Nucleus accumbens (tissue), 56 donors: Measurements from ENCODE around the gene ZNF652.

Source experiments
- DNase-seq, 56 donors: peaks; one replicate each; lab custom pipeline; 2025; lab: John Stamatoyannopoulos, UW

The ZNF652 gene

DNA sequence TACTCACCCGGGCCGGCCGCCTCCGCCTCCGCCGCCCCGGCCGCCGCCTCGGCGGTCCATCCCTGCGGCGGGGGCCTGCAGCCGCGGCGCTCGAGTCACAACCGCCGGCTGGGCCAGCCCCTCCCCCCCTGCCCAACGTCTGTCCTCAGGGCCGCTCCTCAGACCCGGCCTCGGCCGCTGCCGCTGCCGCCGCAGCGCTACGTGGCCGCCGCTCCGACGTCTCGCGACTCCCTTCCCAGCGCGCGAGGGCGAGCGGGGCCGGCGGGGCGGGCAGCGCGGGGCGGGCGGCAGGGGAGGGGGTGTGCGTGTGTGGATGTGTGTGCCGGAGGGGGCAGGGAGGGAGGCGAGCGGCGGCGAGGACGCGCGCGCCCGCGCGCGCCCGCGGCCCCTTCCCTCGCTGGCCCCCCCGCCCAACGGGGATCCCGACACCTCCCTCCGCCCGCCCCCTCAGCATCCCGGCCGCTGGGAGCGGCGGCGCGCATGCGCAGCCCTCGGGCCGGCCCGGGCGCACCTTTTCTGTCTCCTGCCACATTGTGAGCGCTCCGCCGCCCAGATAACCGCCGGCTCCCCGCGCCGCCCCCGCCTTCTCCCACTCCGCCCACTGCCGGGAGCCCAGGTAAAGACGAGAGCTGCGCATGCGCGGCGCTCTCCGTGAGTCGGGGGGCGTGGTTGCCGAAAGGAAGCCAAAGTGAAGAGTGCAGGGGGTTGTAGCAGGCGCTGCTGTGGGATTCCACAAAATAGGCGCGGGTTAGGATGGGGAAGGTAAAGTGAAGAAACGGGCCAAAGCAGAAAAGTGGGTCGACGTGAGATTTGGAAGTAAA is at the start of gene ZNF652:
ZNF652 (minus strand) TSS at position 349 of the 821 bp plus-strand sequence. CDS start 44,525 bp downstream, outside the sequence.
- peak in 55 of 56 donors; percentile 47 to 94 (median 85) for DNase-seq

DNA sequence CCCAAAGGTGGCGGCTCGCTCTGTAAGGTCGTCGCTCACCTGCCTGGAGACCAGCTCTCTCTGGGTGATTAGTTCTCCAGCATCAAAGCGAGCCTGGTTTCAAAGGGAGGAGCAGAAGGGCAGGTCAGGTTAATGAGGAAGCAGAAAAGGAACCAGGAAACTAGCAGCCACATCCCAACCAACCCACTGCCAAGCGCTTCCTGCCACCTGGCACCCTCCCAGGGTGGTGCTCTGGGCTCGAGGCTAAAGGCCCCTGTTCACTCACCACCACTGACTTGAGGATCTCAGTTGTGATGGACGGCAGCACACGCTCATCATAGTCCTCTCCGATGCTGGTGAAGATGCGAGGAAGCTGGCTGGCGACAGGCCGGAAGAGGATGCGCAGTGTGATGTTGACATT is 47.0 kb upstream of the ZNF652 start:
- no peak for DNase-seq

DNA sequence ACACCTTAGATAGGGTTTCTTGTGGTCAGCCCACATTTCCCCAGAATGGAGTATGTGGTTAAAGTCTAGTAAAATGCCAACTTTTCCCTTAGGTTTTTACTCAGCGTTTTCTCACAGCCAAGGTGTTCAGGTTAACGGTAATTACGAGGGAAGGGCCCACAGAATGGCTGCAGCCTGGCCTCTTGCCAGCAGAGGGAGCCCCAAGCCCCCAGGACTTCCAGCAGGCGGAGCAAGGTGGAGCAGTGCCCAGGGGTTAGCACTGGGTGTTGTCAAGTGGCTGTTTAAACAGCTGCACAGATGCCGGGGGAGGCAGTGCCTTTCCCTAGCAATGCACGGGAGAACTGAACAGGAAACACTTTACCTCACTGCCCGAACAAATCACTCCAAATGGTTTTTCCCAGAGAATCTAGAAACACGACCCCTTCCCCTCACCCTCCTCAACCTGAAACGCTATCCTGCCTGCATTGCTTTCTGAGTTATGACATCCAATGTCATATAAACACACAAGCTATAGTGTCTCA is 46.0 kb upstream of the ZNF652 start:
- DNase-seq, result peak in 39 of 56 donors; percentile 7 to 76 (median 39)

DNA sequence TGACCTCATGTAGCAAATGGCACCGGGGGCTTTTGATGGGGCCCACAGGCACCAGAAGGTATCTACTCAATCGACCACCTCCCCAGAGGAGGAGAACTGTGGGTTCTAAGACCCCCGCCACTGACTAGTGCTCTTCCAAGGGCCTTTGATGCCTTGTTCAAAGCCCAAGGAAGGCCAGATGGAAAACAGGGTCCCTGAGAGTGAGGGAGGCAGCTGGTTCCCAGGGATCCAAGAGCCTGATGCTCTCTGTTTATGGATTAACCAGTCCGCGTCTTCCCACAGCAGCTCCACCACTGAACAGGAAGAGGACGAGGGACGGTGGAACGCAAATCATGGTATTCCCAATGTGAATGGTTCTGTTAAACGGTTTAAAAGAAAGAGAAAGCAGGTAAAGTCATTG is 45.0 kb upstream of the ZNF652 start:
- DNase-seq, result no peak

DNA sequence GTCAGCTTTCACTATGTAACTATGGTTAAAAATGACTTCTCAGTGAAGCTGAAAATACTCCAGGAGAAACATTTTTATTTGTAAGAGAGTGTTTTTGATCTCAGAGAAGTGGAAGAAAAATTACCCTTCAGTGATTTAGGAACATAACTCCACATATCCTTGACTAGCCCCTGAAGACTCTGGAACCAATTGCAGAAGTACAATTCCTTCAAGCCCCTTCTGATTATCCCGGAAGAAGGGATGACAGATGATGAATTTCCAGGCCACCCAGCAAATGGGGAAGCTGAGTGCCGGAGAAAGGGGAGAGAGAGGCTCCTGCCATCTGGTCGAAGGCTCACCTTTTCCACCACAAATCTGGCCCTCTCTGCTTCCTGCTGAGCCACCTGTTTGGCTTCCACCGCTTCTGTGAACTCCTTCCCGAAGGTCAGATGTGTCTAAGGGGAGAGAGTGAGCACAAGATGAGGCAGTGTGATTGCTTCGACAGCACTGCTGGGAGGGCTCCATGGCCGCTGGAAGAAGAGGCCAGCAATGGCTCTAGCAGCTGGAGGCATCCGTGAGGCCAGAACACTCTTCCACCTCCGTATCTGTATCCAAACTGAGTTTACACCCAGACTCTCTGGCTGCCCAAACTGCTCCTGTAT is 44.5 kb upstream of the ZNF652 start:
- no peak for DNase-seq

DNA sequence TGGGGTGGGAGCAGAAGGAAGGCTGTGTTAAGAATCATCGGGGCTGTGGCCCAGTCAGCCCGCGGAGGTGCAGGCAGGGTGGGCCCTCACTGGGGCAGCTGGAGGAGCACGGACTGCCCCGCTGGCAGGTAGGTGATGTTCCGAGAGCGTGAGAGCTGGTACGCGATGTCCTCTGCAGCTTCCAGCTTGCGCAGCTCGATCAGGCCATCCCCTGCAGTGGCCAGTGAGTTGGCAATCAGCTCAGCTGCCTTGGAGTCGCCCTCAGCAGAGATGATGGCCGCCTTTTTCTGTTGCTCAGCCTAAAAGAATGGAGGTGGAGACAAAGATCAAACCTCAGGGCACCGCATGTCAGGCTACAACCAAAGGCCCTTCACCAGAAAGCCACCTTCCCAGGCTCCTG is 42.9 kb upstream of the ZNF652 start:
- DNase-seq, result no peak

DNA sequence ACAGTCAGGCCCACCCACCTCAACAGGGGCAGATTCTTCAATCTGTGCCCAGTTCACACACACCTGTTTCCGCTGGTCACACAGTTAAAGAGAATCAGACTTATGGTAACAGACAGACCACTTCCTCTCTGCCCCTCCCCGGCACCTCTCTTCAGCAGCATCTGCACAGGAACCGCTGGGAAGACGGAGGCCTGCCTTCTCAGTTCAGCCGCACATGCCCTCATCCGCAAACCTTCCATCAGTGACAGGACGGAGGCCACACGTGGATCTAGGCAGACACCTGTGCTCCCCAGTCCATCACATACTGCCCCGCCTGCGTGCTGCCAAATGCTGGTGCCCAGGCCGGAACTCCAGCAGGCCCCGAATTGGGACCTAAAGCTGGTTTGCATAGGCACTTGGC is 42.3 kb upstream of the ZNF652 start:
- DNase-seq, result no peak

DNA sequence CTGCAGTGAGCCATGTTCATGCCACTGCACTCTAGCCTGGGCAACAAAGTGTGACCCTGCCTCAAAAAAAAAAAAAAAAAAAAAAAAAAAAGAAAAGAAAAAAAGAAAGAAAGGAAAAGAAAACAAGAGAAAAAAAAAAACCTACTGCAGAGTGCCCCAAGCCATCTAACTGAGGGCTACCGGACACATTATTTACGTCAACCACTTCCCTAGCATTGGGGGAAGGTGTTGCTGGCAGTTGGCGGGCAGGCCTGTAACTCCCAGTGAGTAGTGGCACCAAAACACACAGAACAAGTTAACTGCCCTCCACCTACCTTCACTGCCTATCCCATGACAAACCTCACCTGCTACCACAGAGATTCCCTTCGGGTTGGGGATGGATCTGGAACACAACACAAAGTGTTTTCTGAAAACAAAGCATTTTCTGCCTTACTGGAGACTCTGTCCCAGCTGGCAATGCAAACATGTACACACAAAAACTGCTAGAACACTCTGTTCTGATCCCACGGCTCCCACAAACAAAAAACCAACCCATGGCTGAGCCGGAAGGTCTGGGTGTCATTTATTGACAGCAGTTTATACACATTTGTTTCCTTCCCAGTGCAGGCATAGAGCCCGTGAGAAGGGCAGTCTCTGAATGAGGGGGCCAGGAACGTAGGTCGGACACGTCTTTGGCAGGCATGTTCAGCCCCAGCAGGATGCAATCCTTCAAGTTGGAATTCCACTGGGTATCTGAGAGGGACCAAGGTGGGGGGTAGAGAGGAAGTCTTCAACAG is 41.7 kb upstream of the ZNF652 start:
- peak in 2 of 56 donors; percentile 36 to 50 for DNase-seq

DNA sequence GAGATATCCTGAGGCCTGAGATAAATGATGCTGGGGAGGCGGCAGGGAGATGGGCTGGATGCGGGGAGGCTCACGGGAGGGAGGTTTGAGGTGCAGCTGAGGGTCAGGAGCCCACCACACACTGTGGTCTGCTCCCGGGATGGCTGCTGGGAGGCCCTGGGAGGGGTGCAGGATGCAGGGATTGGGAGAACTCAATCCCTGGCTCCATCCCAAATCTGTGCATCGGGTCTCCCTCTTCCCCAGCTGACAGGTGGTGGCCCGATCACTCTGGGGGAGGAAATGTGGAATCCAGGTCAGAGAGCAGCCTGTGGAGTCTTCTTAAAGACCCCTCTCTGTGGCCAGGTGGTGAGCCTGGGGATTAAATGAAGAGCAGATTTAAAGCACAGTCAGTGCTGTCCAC is 40.7 kb upstream of the ZNF652 start:
- no peak for DNase-seq

DNA sequence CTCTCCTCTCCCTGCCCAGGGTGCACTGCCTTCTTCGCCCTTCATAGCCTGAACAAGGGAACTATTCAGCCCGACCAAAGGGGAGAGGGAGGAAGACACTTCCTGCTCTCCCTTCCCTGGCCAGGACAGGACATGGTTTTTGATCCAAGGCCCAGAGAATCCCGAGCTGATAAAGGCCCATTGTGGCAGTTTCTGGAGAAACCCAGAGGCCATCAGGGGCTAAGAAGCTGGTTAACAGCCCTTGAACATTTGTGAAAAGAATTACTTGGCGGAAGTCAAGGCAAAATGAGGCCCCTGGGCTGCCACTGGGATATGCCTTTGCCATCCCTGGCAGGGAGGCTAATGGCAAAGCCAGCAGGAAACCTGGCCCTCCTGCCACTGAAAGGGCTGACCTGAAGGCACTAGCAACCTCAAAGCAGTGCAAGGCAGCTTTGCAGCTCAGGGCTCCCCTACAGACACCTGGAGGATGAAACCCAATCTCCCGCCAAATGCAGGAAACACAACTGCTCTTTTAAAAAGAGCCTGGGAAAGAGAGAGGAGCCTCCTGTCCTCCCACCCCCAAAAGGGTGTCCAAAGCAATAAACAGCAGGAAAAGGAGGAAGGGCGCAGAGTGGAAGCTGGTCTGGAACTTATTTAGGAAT is 40.0 kb upstream of the ZNF652 start:
- peak in 41 of 56 donors; percentile 12 to 75 (median 43) for DNase-seq

DNA sequence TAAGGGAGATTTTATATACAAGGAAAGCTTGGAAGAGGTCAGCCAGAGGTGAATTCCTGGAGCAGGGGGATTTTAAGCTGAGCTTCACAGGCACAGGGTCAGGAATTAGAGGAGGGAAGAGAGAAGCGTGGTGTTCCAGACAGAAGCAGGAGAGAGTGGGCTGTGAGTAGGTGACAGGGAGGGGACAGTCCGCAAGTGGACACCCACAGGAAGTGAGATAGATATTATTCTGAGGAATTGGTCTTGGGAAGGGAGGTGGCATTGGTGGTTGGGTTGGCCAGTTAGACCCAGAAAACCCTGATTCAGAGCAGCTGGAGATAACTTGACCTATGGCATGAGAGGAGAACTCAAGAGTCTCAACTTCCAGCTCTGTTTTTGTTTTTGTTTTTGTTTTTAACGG is 37.9 kb upstream of the ZNF652 start:
- DNase-seq, result no peak

DNA sequence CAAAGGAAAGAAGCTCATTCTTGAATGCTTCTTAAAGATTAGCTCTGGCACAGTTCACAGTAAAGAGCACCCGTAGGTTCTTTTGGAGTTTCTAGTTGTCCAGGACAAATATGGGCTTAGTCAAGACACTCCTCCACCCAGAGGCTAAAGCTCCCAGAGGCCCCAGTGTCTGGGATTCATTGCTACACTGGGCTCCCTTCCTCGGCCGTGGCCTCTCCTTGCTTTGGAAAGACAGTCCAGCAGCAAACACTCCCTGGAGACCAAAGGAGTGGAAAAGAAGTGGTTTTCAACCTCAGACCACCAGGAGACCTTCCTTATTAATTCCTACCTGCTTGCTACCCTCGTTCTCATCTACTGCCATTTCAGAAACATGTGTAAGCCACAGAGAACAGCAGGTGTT is 35.5 kb upstream of the ZNF652 start:
- DNase-seq, result no peak

DNA sequence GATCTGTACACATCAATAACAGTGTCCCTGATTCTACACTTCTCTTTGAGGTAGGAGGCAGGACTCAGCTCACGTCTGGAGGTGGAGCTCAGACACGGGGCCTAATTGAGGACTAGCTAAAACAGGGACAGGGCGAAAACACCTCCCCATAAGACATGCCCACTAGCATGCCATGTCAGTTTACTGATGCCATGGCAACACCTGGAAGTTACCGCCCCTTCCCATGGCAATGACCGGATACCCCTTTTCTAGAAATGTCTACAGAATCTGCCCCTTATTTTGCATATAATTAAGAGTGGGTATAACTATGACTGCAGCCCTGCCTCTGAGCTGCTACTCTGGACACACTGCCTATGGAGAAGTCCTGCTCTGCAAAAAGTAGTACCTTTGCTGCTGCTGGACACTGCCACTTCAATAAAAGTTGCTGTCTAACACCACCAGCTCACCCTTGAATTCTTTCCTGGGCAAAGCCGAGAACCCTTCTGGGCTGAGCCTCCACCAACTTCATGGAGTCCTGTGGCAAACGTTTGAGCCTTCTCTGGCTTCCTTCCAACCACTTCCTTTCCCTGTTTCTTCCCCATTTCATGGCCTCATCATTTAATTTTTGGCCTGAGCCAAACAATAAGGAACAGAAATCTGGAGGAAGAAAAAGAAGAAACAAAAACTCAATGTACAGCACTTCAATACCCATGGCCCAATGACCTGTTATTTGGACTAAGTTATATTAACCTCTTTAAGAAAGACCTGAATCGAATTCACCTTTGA is 31.6 kb upstream of the ZNF652 start:
- no peak for DNase-seq

DNA sequence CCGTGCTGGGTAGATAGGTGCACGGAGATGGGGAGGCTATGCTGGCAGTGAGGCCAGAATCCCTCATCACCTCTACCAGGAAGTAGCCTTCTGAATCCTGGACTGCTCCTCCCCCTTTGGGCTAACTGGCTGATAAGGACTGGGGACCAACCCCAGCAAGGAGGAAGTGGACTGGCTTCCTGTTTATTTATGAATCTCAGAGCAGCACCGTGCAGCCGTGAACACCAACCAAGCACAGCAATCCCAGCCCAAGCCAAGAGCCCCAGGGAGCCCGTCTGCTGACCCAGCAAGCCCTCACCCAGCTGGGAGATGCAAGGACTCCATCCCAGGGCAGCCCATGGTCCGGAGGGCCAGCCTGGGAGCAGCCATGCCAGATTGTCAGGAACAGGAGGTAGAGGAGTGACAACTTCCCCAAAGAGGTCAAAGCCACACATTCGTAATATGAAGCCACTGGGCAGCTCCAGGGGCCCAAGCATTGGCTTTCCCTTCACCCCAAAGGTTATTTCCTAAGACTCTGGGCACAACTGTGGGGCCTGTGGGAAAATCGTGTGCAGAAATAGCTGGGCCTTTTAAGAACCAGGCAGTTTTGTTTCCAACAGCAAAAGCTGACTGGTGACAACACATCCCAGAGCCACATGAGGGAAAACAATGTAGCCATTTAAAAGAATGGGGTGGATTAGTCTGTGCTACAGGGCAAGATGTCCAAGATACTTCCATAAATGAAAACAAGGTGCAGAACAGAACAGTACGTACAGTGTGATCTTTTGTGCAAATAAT is 28.7 kb upstream of the ZNF652 start:
- DNase-seq, result peak in 37 of 56 donors; percentile 4 to 75 (median 36)

DNA sequence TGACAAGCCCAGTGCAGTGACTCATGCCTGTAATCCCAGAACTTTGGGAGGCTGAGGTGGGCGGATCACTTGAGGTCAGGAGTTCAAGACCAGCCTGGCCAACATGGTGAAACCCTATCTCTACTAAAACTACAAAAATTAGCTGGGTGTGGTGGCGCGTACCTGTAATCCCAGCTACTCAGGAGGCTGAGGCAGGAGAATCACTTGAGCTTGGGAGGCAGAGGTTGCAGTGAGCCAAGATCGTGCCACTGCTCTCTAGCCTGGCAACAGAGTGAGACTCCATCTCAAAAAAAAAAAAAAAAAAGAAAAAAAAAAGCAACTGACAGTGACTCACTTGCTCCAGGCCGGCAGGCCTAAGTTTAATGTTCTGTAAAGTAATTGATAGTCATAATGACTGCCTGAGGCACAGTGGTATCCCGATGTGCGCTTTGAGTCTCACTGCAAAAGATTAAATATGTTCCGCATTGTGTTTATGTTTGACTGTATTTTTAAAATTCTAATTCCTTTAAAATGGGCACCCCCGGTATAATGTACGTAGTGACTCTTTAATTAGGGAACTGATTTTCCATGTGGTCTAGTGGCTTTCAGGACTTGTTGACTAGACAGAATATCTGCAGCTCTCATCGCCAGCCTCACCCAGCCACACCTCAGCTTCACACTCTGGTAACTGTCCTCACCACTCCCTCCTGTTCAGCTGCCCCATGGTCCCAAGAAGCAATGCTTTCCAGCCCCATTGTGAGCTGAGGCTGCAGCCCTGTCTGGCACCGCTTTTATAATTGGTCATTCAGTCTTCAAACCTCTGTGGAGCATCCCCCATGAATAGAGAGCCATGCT is 27.7 kb upstream of the ZNF652 start:
- peak in 1 of 56 donors; percentile 30 for DNase-seq

DNA sequence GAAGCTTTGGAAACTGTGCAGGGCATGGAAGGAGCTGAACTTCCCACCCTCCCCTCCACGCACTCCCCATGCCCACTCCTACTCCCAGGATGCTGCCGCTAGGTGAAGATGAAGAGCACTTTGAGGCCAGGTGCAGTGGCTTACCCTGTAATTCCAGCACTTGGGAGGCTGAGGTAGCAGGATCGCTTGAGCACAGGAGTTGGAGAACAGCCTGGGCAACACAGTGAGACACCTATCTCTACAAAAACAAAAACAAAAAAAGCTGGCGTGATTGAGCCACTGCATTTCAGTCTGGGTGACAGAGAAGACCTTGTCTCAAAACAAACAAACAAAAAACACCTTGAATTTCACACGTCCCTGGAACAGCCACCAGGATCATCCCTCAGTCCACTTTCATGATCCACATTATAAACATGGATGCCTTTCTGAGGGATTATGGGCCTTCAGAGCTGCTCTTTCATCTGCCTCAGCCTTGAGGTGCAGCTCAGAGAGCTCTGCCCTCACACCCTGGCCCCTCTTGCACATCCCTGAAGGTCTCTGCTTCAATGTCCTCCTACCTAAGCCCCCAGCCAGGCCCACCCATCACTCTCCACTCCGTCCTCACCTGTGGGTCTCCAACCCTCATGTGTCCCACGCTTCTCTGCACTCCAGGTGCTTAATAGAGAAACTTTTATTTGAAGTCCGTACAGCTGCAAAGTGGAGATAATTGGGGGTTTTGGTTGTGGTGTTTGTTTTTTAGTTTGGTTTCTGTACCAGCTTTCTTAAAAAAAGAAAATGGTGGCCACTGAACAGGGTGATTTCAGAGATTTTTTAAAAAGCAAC is 26.9 kb upstream of the ZNF652 start:
- no peak for DNase-seq

DNA sequence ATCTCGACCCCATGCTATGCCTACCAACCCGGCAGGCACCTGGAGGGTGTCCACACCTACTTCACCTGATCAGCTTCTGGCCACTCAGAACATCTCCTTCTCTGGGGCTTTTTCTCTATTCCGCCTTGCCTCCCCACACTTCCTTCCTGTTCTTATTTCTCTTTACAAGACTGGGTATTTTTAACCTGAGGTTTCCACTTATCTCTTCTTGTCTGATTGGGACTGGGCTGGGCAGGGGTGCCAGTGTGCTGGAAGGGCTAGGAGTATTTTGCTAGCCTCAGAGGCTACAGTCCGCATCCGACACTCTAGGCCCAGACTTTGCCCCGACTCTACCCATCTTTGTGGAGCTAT is 26.2 kb upstream of the ZNF652 start:
- peak in 3 of 56 donors; percentile 6 to 11 (median 10) for DNase-seq
